ENCODE results near the gene LIMS1. TPM values are rescaled to one million over a fixed set of nuclear protein-coding genes. Genes with fewer than 3 reads are reported as not detected.

LIMS1 gene
- polyA plus RNA-seq, 3 donors, result 44.0 to 130 (median 124) TPM

DNA sequence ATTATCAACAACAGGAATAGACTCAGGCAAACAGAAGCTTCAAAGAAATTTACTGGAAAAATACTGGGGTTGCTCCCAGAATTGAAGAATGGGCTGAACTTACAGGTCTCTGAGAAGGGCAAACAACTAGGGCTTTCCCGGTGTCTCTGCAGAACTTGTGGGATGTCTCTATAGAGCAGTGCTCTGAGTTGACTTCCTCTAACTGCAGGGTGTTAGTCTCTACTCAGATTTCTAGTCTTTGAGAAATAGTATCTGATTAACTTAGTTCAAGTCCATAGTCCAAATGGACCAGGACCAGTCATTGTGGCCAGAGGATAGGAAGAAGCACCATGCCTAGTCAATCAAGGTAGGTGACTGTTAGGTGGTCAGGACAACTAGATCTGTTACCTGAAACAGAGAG lies 45.8 kb downstream of the LIMS1 start:
- no peak overlapping the region for H3K4me3 Mint-ChIP-seq
- Histone ChIP-seq H3K79me2 (ENCODE audit: insufficient read depth, low read length) (peaks cover 81% of the 10 kb centered on the region), H3K36me3 (replicated peaks in 1 of 2; ENCODE audit: control insufficient read depth in 1 of 2, insufficient read depth in 2 of 2, low read length in 2 of 2) (no peaks in the 10 kb centered on the region), H3K4me3 (replicated peaks in 1 of 3; ENCODE audit: low read depth in 2 of 3, low read length in 3 of 3) (peak overlapping the region in 1 of 3 experiments; percentile 4), H3K9ac (ENCODE audit: insufficient read depth, low read length, poor library complexity, severe bottlenecking) (no peak overlapping the region), H3K27me3 (ENCODE audit: control insufficient read depth in 2 of 2, insufficient read depth in 2 of 2, low read length in 2 of 2) (no peaks in the 10 kb centered on the region), H3K4me1 (ENCODE audit: control insufficient read depth in 1 of 2, insufficient read depth in 2 of 2, low read length in 2 of 2) (peaks cover 26 to 29% of the 10 kb centered on the region in 2 donors), H3K9me3 (replicated peaks in 1 of 2; ENCODE audit: control insufficient read depth in 1 of 2, insufficient read depth in 1 of 2, low read length in 2 of 2) (no peaks in the 10 kb centered on the region), H2AFZ (ENCODE audit: insufficient read depth, low read depth, low read length, poor library complexity, severe bottlenecking) (no peak overlapping the region), H3K27ac (ENCODE audit: low read depth in 1 of 2, low read length in 2 of 2) (peak overlapping the region; percentile 23 to 42), H3K4me2 (replicated peaks; ENCODE audit: extremely low read depth, low read length, poor library complexity, severe bottlenecking) (peak overlapping the region; percentile 33), H4K20me1 (ENCODE audit: insufficient read depth, low read length) (peaks cover 2% of the 10 kb centered on the region)
- no peaks in the 10 kb centered on the region for H3K9me3 Mint-ChIP-seq
- 0% methylated on average over 1 of the region's 1 CpG for WGBS (ENCODE audit: insufficient coverage)
- peaks cover 0 to 2% (median 0%) of the 10 kb centered on the region in 3 donors for H3K27me3 Mint-ChIP-seq (ENCODE audit: low read depth in 3 of 3)
- peaks cover 37% of the 10 kb centered on the region for H3K4me1 Mint-ChIP-seq
- no peak for TF ChIP-seq CTCF (IDR thresholded peaks at IDR 0.05)
- H3K36me3 Mint-ChIP-seq, result peaks cover 0 to 3% of the 10 kb centered on the region in 2 donors
- DNase-seq, result no peak
- peak overlapping the region; percentile 21 to 82 (median 72) for H3K27ac Mint-ChIP-seq
- intact Hi-C loops (cut with micrococcal nuclease), result loop anchor here (5.0 kb wide), 4 partner anchors 43 to 643 kb away; partner anchors contain the start of gene LIMS1 (in 1 of the 2)

DNA sequence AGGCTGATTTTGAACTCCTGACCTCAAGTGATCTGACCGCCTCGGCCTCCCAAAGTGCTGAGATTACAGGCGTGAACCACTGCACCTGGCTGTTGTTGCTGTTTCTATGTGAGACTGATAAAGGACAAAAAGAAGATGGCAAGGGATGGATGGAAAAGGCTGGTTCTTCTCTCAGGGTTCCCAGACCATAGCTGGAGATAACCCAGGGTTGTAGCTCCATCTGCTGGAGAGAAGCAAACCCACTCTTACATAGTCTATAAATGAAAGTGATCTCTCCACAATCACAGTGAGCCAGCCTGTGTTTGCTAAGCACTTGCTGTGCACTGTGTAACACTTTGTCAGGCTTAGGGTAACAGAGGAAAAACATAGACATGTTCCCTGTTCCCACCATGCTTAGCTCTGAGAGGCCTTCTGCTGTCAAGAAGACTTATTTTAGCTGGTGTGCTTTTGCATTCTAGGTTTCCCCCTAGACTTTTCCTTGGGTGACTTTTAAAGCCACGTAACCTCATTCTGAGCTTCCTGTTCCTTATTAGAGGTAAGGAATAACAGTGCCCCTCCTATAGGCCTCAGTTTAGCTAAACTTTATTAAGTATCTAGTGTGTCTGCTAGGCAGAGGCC lies 49.7 kb downstream of the LIMS1 start:
- H3K27me3 ChIP-seq (ENCODE audit: control insufficient read depth in 2 of 2, insufficient read depth in 2 of 2, low read length in 2 of 2), result no peaks in the 10 kb centered on the region
- intact Hi-C loops (cut with micrococcal nuclease), result loop anchor here (5.0 kb wide), 4 partner anchors 47 to 647 kb away; partner anchors contain the start of gene LIMS1 (in 1 of the 2)
- WGBS (ENCODE audit: insufficient coverage), result 83% methylated on average over 1 of the region's 4 CpGs
- peaks cover 81% of the 10 kb centered on the region for H3K79me2 ChIP-seq (ENCODE audit: insufficient read depth, low read length)
- Mint-ChIP-seq H3K36me3 (peaks cover 0 to 8% of the 10 kb centered on the region in 2 donors), H3K4me1 (peaks cover 60% of the 10 kb centered on the region), H3K27me3 (ENCODE audit: low read depth in 3 of 3) (peaks cover 0 to 6% (median 0%) of the 10 kb centered on the region in 3 donors), H3K4me3 (peak overlapping the region in 1 of 2 donors; percentile 30), H3K9me3 (no peaks in the 10 kb centered on the region), H3K27ac (peak overlapping the region; percentile 79 to 100 (median 100))
- peak; percentile 82 for TF ChIP-seq CTCF (IDR thresholded peaks at IDR 0.05)
- no peaks in the 10 kb centered on the region for H3K36me3 ChIP-seq (replicated peaks in 1 of 2; ENCODE audit: control insufficient read depth in 1 of 2, insufficient read depth in 2 of 2, low read length in 2 of 2)
- H3K27ac ChIP-seq (ENCODE audit: low read depth in 1 of 2, low read length in 2 of 2), result peak overlapping the region; percentile 85 to 99
- H3K4me2 ChIP-seq (replicated peaks; ENCODE audit: extremely low read depth, low read length, poor library complexity, severe bottlenecking), result peak overlapping the region; percentile 17
- H2AFZ ChIP-seq (ENCODE audit: insufficient read depth, low read depth, low read length, poor library complexity, severe bottlenecking), result no peak overlapping the region
- H3K4me3 ChIP-seq (replicated peaks in 1 of 3; ENCODE audit: low read depth in 2 of 3, low read length in 3 of 3), result peak overlapping the region in 2 of 3 experiments; percentile 21 to 40
- H3K4me1 ChIP-seq (ENCODE audit: control insufficient read depth in 1 of 2, insufficient read depth in 2 of 2, low read length in 2 of 2), result peaks cover 57 to 62% of the 10 kb centered on the region in 2 donors
- H3K9ac ChIP-seq (ENCODE audit: insufficient read depth, low read length, poor library complexity, severe bottlenecking), result peak overlapping the region; percentile 29
- DNase-seq, result peak; percentile 71 to 83 (median 79)
- no peaks in the 10 kb centered on the region for H3K9me3 ChIP-seq (replicated peaks in 1 of 2; ENCODE audit: control insufficient read depth in 1 of 2, insufficient read depth in 1 of 2, low read length in 2 of 2)
- H4K20me1 ChIP-seq (ENCODE audit: insufficient read depth, low read length), result no peaks in the 10 kb centered on the region

Measured in CD14-positive monocyte (primary cell).